GM12878 (cell line): ENCODE results near the gene ZPR1. TPM values are rescaled to one million over a fixed set of nuclear protein-coding genes. Genes with fewer than 3 reads are reported as not detected.
A peak's percentile ranks its signal among the peaks of the same experiment; 100 is the strongest.

Experiments
- CREM ChIP-seq: IDR thresholded peaks from 2 replicates; pipeline ENCODE4 v1.6.1; 2014; ENCODE audit warnings: antibody characterized with exemption, low read depth
- E2F8 ChIP-seq: fragments of 450-650 bp; IDR thresholded peaks from 2 replicates; pipeline ENCODE4 v1.6.1; 2018; ENCODE audit warnings: mild to moderate bottlenecking, low read depth, moderate library complexity; ENCODE audit not compliant: partially characterized antibody
- FOS ChIP-seq: IDR thresholded peaks from 3 replicates; pipeline ENCODE4 v1.6.1; 2011; ENCODE audit warnings: borderline replicate concordance; ENCODE audit not compliant: insufficient read length; ENCODE audit errors: extremely low read depth
- GABPA ChIP-seq: IDR thresholded peaks from 2 replicates; pipeline ENCODE4 v1.6.1; 2014; ENCODE audit warnings: antibody characterized with exemption, low read depth, mild to moderate bottlenecking, inconsistent platforms
- GATAD2B ChIP-seq: fragments of 450-650 bp; conservative IDR thresholded peaks from 2 replicates; pipeline ENCODE4 v1.6.1; 2017; ENCODE audit warnings: low read depth, mild to moderate bottlenecking, moderate library complexity
- IKZF2 ChIP-seq, 2 experiments: fragments of 450-650 bp; IDR thresholded peaks; 2 replicates each; pipeline ENCODE4 v1.6.1; 2017; ENCODE audit warnings: mild to moderate bottlenecking in 2 of 2, moderate library complexity in 2 of 2
- IRF5 ChIP-seq: fragments of 450-650 bp; IDR thresholded peaks from 2 replicates; pipeline ENCODE4 v1.6.1; 2017; ENCODE audit warnings: borderline replicate concordance
- MEF2A ChIP-seq: IDR thresholded peaks from 2 replicates; pipeline ENCODE4 v1.6.1; 2011; ENCODE audit warnings: low read depth, mild to moderate bottlenecking, low read length, moderate library complexity; ENCODE audit not compliant: insufficient read depth
- MLLT1 ChIP-seq: fragments of 450-650 bp; IDR thresholded peaks from 2 replicates; pipeline ENCODE4 v1.6.1; 2016; ENCODE audit warnings: mild to moderate bottlenecking
- MTA2 ChIP-seq: fragments of 450-650 bp; IDR thresholded peaks from 2 replicates; pipeline ENCODE4 v1.6.1; 2016; ENCODE audit warnings: low read depth, mild to moderate bottlenecking, moderate library complexity
- PML ChIP-seq: IDR thresholded peaks from 2 replicates; pipeline ENCODE4 v1.6.1; 2012; ENCODE audit warnings: low read length, inconsistent platforms
- PRDM15 ChIP-seq: fragments of 450-650 bp; formaldehyde crosslinking; IDR thresholded peaks from 2 replicates; pipeline ENCODE4 v1.4.0; 2020; ENCODE audit warnings: mild to moderate bottlenecking, moderate library complexity
- SMARCA5 ChIP-seq: fragments of 450-650 bp; IDR thresholded peaks from 2 replicates; pipeline ENCODE4 v1.6.1; 2017; ENCODE audit warnings: mild to moderate bottlenecking
- SP1 ChIP-seq: IDR thresholded peaks from one replicate; pipeline ENCODE4 v1.6.1; 2011; ENCODE audit warnings: low read depth, low read length
- SUZ12 ChIP-seq: fragments of 200-600 bp; sonication (generic); IDR thresholded peaks from one replicate; pipeline ENCODE4 v1.6.1; 2018; ENCODE audit warnings: antibody characterized with exemption, mild to moderate bottlenecking; ENCODE audit not compliant: unreplicated experiment
- TBL1XR1 ChIP-seq: IDR thresholded peaks from 2 replicates; pipeline ENCODE4 v1.6.1; 2012; ENCODE audit warnings: low read depth, low read length, improper control_type of control experiment
- ZBTB33 ChIP-seq: fragments of 450-650 bp; IDR thresholded peaks from 2 replicates; pipeline ENCODE4 v1.6.1; 2017; ENCODE audit warnings: mild to moderate bottlenecking
- polyA plus RNA-seq, 11 experiments: library from polyadenylated mRNA; depleted of rRNA in 4 of 11; unstranded in 6 of 11; stranded (reverse) in 5 of 11; fragments of >200 nt; fragmentation: Nextera tagmentation in 4 of 11; fragmentation: Illumina TruSeq in 1 of 11; extraction: Ambion mirVana in 4 of 11; extraction: Trizol in 1 of 11; gene quantifications; 1 replicate in 1 of 11; 2 replicates in 10 of 11; pipeline versions ENCODE4 v1.2.1 to v1.2.3, GENCODE V29; 2011 to 2016; ENCODE audit warnings: inconsistent platforms in 2 of 11, missing spikeins in 2 of 11, low read depth in 1 of 11
- total RNA-seq, 4 experiments: library from RNA; depleted of rRNA in 3 of 4; stranded (reverse); fragments of >200 nt in 3 of 4; fragmentation: Illumina TruSeq in 1 of 4; extraction: Trizol in 1 of 4; gene quantifications; 2 replicates each; pipeline versions ENCODE4 v1.2.1 to v1.2.3, GENCODE V29; 2013 to 2021

The ZPR1 gene
- total and polyA plus RNA-seq, 10 of the 15 experiments (the other 5 are each of a cell fraction or from before 2014, with no cell fraction given), result 9.3 to 89.7 (median 54.7) TPM

GRCh38 chr11:116787786-116788486 lies at the start of gene ZPR1 (continued):
- TF ChIP-seq PRDM15 (CRISPR knock-in tag) (no peak), PML (peak; percentile 64; the same call in 1 of the 2 replicates), MLLT1 (peak; percentile 61; the same call in 1 of the 2 replicates), MEF2A (no peak), TBL1XR1 (no peak), SP1 (no peak), E2F8 (no peak), FOS (no peak), CREM (peak; percentile 80; the same call in 1 of the 2 replicates), GABPA (peak; percentile 88), IKZF2 (IDR thresholded peaks at IDR 0.05) (peak; percentile 34 to 39; a peak in 2 of 4 replicates), SUZ12 (no peak), GATAD2B (peak; percentile 52; the same call in 1 of the 2 replicates), SMARCA5 (no peak), MTA2 (peak; percentile 33; the same call in 1 of the 2 replicates), ZBTB33 (no peak), IRF5 (no peak)
